ENCODE measurements around the gene PET117. TPM values are rescaled to one million over a fixed set of nuclear protein-coding genes. Genes with fewer than 3 reads are reported as not detected.

PET117 gene
- total RNA-seq, 4 donors from 2014 or later = 2.8 to 17.7 (median 11.2) TPM

GRCh38 chr20:18133962-18134361, 3.7 kb upstream of the PET117 start:
- Histone ChIP-seq H3K9me3 (no peaks in the 10 kb centered on the region), H3K27me3 (no peaks in the 10 kb centered on the region), H3K27ac (peak overlapping the region; percentile 19 to 66 (median 32)), H3K36me3 (no peaks in the 10 kb centered on the region), H3K4me3 (no peak overlapping the region), H3K4me1 (peaks cover 5 to 19% (median 13%) of the 10 kb centered on the region in 4 donors)
- WGBS, 2 donors (ENCODE audit: low coverage in 1 of 2) = 51 to 60% methylated on average over 1 to 2 of the region's 2 CpGs
- in situ Hi-C loops (cut with MboI; ENCODE audit: low pct_ligation_motif_present in 1 of 4, low pct_unique_long_range_greater_than_20kb in 1 of 4, low sequenced_read_pairs in 3 of 4) (no loop called here), intact Hi-C loops (cut with DNase I; ENCODE audit: low total_unique reads) (no loop called here)
- TF ChIP-seq POLR2AphosphoS5 (IDR thresholded peaks at IDR 0.05) = peak in 1 of 3 donors; percentile 18
- no peak for TF ChIP-seq CTCF (IDR thresholded peaks at IDR 0.05)
- peak; percentile 28 for DNase-seq

GRCh38 chr20:18138266-18138582, 561 bp downstream of the PET117 start:
- peak overlapping the region; percentile 76 to 98 (median 90) for H3K4me3 ChIP-seq
- no peaks in the 10 kb centered on the region for H3K9me3 ChIP-seq
- in situ Hi-C loops (cut with MboI; ENCODE audit: low pct_ligation_motif_present in 1 of 4, low pct_unique_long_range_greater_than_20kb in 1 of 4, low sequenced_read_pairs in 3 of 4) (no loop called here), intact Hi-C loops (cut with DNase I; ENCODE audit: low total_unique reads) (no loop called here)
- H3K27ac ChIP-seq = peak overlapping the region; percentile 92 to 97 (median 96)
- H3K4me1 ChIP-seq = peaks cover 17 to 39% (median 26%) of the 10 kb centered on the region in 4 donors
- no peak for DNase-seq
- TF ChIP-seq EP300 (IDR thresholded peaks at IDR 0.05; ENCODE audit: low read depth) (no peak), POLR2A (IDR thresholded peaks at IDR 0.05) (no peak), CTCF (IDR thresholded peaks at IDR 0.05) (no peak), POLR2AphosphoS5 (IDR thresholded peaks at IDR 0.05) (no peak)
- no peaks in the 10 kb centered on the region for H3K27me3 ChIP-seq
- WGBS, 2 donors (ENCODE audit: low coverage in 1 of 2) = 0 to 1% methylated on average over 2 to 15 of the region's 15 CpGs
- H3K36me3 ChIP-seq = peaks cover 0 to 14% (median 0%) of the 10 kb centered on the region in 4 donors

DNA sequence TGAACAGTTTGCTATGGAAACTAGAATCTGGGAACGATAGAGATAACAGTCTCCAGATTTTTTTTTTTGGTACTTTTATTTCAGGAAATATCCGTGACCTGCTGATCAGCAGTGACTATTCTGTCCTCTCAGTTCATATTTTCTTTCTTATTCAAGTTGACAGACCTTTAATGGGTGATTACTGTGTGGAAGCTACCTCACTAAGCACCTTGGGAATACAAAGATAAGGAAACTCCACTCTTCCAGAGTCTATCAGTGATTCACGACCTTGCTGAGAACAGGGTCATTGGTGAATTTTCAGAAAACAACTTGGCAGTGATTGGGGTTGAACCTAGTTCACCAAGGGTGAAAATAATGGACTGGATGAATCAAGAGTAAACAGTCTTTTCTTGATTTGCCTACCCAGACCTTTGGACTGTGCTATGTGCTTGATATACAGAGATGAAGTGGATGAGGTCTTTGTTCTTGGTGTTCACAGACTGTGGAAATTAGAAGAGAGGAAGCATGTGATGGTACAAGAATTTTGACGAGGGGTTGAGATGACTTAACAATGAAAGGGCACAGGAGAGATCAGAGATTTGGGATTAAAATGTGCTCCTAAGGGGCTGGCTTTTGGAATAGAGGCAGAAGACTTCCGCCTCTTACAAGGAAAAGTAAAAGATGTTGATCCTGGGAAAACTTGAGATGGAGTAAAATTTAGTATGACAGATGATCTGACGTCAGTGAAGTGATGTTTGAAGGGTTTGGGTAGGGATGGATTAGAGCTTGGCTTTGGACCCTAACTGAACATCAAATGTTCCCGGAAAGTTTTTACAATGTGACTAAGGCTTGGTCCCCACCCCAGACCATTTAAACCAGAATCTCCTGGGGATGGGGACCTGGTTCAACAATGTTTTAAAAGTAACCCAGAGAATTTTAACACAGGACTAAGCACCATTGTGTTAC, 1.2 kb downstream of the PET117 start:
- TF ChIP-seq POLR2A (IDR thresholded peaks at IDR 0.05) (no peak), POLR2AphosphoS5 (IDR thresholded peaks at IDR 0.05) (peak in 1 of 3 donors; percentile 52)
- in situ Hi-C loops (cut with MboI; ENCODE audit: low pct_ligation_motif_present in 1 of 4, low pct_unique_long_range_greater_than_20kb in 1 of 4, low sequenced_read_pairs in 3 of 4) = no loop called here
- H3K9me3 ChIP-seq = no peaks in the 10 kb centered on the region
- DNase-seq = no peak
- peaks cover 0 to 15% (median 0%) of the 10 kb centered on the region in 4 donors for H3K36me3 ChIP-seq
- peaks cover 17 to 39% (median 26%) of the 10 kb centered on the region in 4 donors for H3K4me1 ChIP-seq
- intact Hi-C loops (cut with DNase I; ENCODE audit: low total_unique reads) = no loop called here
- WGBS, 2 donors (ENCODE audit: low coverage in 1 of 2) = 6 to 20% methylated on average over 6 to 7 of the region's 7 CpGs
- peak overlapping the region; percentile 76 to 98 (median 90) for H3K4me3 ChIP-seq
- peak overlapping the region; percentile 92 to 97 (median 96) for H3K27ac ChIP-seq
- no peaks in the 10 kb centered on the region for H3K27me3 ChIP-seq

DNA sequence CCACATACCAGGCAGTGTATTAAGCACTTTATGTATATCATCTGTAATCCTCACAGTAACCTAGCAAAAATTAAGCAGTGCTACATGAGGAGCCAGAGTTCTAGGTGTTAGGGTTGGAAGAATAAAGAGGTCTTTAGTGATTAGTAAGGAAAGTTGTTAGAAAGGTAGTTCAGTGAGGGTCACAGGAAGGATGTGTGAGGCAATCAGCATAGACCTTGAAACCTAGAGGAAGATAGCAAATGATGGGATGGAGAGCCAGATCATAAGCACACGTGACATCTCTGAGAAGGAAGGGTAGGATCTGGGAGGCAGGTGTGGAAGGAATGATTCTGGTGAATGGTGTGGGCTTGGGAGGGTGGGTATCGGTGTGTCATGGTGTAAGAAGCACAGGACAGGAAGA, 2.2 kb downstream of the PET117 start:
- intact Hi-C loops (cut with DNase I; ENCODE audit: low total_unique reads) = loop anchor here (5.0 kb wide), 1 partner anchor 168 kb away; no protein-coding TSS in a partner anchor
- TF ChIP-seq CTCF (IDR thresholded peaks at IDR 0.05) = no peak
- no peak for TF ChIP-seq POLR2A (IDR thresholded peaks at IDR 0.05)
- TF ChIP-seq POLR2AphosphoS5 (IDR thresholded peaks at IDR 0.05) = no peak
- TF ChIP-seq EP300 (IDR thresholded peaks at IDR 0.05; ENCODE audit: low read depth) = no peak
- no peak for DNase-seq
- 88% methylated on average over 2 of the region's 2 CpGs; no CpG with 5 or more reads in 1 of the 2 donors for WGBS, 2 donors (ENCODE audit: low coverage in 1 of 2)
- H3K4me1 ChIP-seq = peaks cover 17 to 33% (median 24%) of the 10 kb centered on the region in 4 donors
- in situ Hi-C loops (cut with MboI; ENCODE audit: low pct_ligation_motif_present in 1 of 4, low pct_unique_long_range_greater_than_20kb in 1 of 4, low sequenced_read_pairs in 3 of 4) = no loop called here
- H3K9me3 ChIP-seq = no peaks in the 10 kb centered on the region
- peaks cover 0 to 15% (median 0%) of the 10 kb centered on the region in 4 donors for H3K36me3 ChIP-seq
- H3K4me3 ChIP-seq = no peak overlapping the region
- no peaks in the 10 kb centered on the region for H3K27me3 ChIP-seq
- H3K27ac ChIP-seq = no peak overlapping the region
